ENCODE data around the gene ESYT2. TPM values are rescaled to one million over a fixed set of nuclear protein-coding genes. Genes with fewer than 3 reads are reported as not detected.

The ESYT2 gene
- total RNA-seq, 1 experiment from 2014 or later, result 68.2 TPM

- intact Hi-C loops (cut with micrococcal nuclease), result no loop called here
- Histone ChIP-seq H3K4me3 (replicated peaks in 1 of 2; ENCODE audit: low read depth in 1 of 2, low read length in 2 of 2) (no peak overlapping the region), H3K9me2 (ENCODE audit: insufficient read depth) (no peaks in the 10 kb centered on the region), H3K9me3 (ENCODE audit: control insufficient read depth in 1 of 2, insufficient read depth in 1 of 2, low read depth in 1 of 2, low read length in 2 of 2) (no peaks in the 10 kb centered on the region), H3K4me2 (ENCODE audit: low read length) (no peak overlapping the region), H3K4me1 (ENCODE audit: control insufficient read depth in 1 of 2, insufficient read depth in 2 of 2, low read length in 2 of 2) (no peaks in the 10 kb centered on the region), H3K27me3 (ENCODE audit: insufficient read depth, low read length) (no peaks in the 10 kb centered on the region), H3K36me3 (ENCODE audit: control insufficient read depth in 1 of 2, insufficient read depth in 2 of 2, low read length in 2 of 2) (peaks cover 5 to 25% of the 10 kb centered on the region in 2 experiments; a peak in 3 of 4 replicates), H3K79me2 (ENCODE audit: insufficient read depth, low read length) (peaks cover 23% of the 10 kb centered on the region), H4K20me1 (ENCODE audit: insufficient read depth) (no peaks in the 10 kb centered on the region), H3K9ac (ENCODE audit: low read length) (no peak overlapping the region), H2AFZ (ENCODE audit: low read depth, low read length, poor library complexity, severe bottlenecking) (no peak overlapping the region), H3K27ac (ENCODE audit: low read depth, low read length) (no peak overlapping the region)
- ChIA-PET RAD21 (ENCODE audit: low non-redundant PET in 1 of 2, low total read pairs in 2 of 2, uncharacterized antibody in 2 of 2, unreplicated experiment in 2 of 2) (no interaction called here), POLR2A (no interaction called here), CTCF (no interaction called here)
- ATAC-seq, result no peak
- DNase-seq (ENCODE audit: low read depth, low spot score), result no peak
- no TSS peak for BruUV-seq (replicated peaks)
- TF ChIP-seq EZH2 (IDR thresholded peaks at IDR 0.05) (no peak), POLR2AphosphoS5 (IDR thresholded peaks at IDR 0.05; ENCODE audit: low read depth, low read length) (no peak), ZFX (IDR thresholded peaks at IDR 0.05) (no peak), REST (IDR thresholded peaks at IDR 0.05; ENCODE audit: low read depth) (no peak), YY1 (IDR thresholded peaks at IDR 0.05; ENCODE audit: extremely low read depth, insufficient replicate concordance, low read depth, low read length) (no peak), ZBTB33 (IDR thresholded peaks at IDR 0.05; ENCODE audit: extremely low read depth, insufficient replicate concordance, low read length) (no peak), FOSL1 (IDR thresholded peaks at IDR 0.05; ENCODE audit: low read depth) (no peak), POLR2A (IDR thresholded peaks at IDR 0.05; ENCODE audit: borderline replicate concordance, extremely low read depth, insufficient read depth, insufficient read length) (no peak), SIN3A (IDR thresholded peaks at IDR 0.05; ENCODE audit: low read depth) (no peak), CBX3 (IDR thresholded peaks at IDR 0.05; ENCODE audit: low read depth) (no peak), SP1 (IDR thresholded peaks at IDR 0.05; ENCODE audit: low read depth) (no peak), EGR1 (IDR thresholded peaks at IDR 0.05; ENCODE audit: low read depth) (no peak), TCF7L2 (IDR thresholded peaks at IDR 0.05; ENCODE audit: borderline replicate concordance, extremely low read depth, insufficient read depth, insufficient read length) (no peak), ELF1 (IDR thresholded peaks at IDR 0.05; ENCODE audit: borderline replicate concordance, low read depth) (no peak), ATF3 (IDR thresholded peaks at IDR 0.05) (no peak), CEBPB (IDR thresholded peaks at IDR 0.05; ENCODE audit: low read depth) (no peak)
Measured at GRCh38 chr7:158795272-158795671, 34.0 kb downstream of the ESYT2 start.

All from HCT116 (cell line).